HCT116 (cell line): ENCODE data around the gene YWHAG. TPM values are rescaled to one million over a fixed set of nuclear protein-coding genes. Genes with fewer than 3 reads are reported as not detected.

Source experiments
- ATAC-seq: fragments of 200-7000 bp; cut with Tn5 transposase; 2 replicates; pipeline ENCODE4 v1.9.1; 2020; ENCODE audit warnings: mild to moderate bottlenecking, moderate library complexity
- BruUV-seq: library from RNA; stranded (reverse); fragments of 400-500 nt; replicated peaks from 2 replicates; lab custom pipeline; 2021; lab: Mats Ljungman, UMichigan
- CTCF ChIA-PET: fragments of 300-600 bp; sonication (Branson Sonifier 250); formaldehyde crosslinking; loops from one replicate; lab custom pipeline; 2021; ENCODE audit warnings: antibody characterized with exemption; lab: Charles Lee
- POLR2A ChIA-PET: fragments of 300-600, 350-600 bp; sonication (Branson Sonifier 250); formaldehyde crosslinking; loops from one replicate; lab custom pipeline; 2021; ENCODE audit warnings: antibody characterized with exemption; lab: Charles Lee
- RAD21 ChIA-PET, 2 experiments: fragments of 300-600 bp; sonication (Branson Sonifier 250); formaldehyde crosslinking; loops; one replicate each; lab custom pipeline; 2023; ENCODE audit warnings: low total read pairs in 2 of 2; ENCODE audit not compliant: uncharacterized antibody in 2 of 2, unreplicated experiment in 2 of 2, low non-redundant PET in 1 of 2; lab: Charles Lee
- DNase-seq: peaks from one replicate; pipeline ENCODE4 v3.0.0-alpha.2; 2010; ENCODE audit warnings: low read depth, low spot score
- H2AFZ ChIP-seq: fragments of 200-600 bp; shearing (Covaris generic), sonication (generic); 2 replicates; pipeline ENCODE4 v1.6.1; 2017; ENCODE audit warnings: low read depth, mixed run types, mixed read lengths, antibody characterized with exemption, low read length; ENCODE audit not compliant: poor library complexity, severe bottlenecking
- H3K27ac ChIP-seq: 2 replicates; pipeline ENCODE4 v1.5.1; 2012; ENCODE audit warnings: low read depth, low read length
- H3K27me3 ChIP-seq: fragments of 200-600 bp; sonication (generic); 2 replicates; pipeline ENCODE4 v1.6.1; 2016; ENCODE audit warnings: mixed run types, low read length, mixed read lengths; ENCODE audit not compliant: insufficient read depth
- H3K36me3 ChIP-seq, 2 experiments: fragments of 200-500 bp in 1 of 2; fragments of 200-600 bp in 1 of 2; sonication (Bioruptor generic) in 1 of 2; sonication (generic) in 1 of 2; 2 replicates each; pipeline versions ENCODE4 v1.5.1 to v1.6.1; 2014 to 2016; ENCODE audit warnings: low read length in 2 of 2, inconsistent platforms in 1 of 2, mixed read lengths in 1 of 2, mixed run types in 1 of 2; ENCODE audit not compliant: insufficient read depth in 2 of 2, control insufficient read depth in 1 of 2
- H3K4me1 ChIP-seq, 2 experiments: fragments of 200-600 bp in 1 of 2; sonication (generic) in 1 of 2; 2 replicates each; pipeline versions ENCODE4 v1.5.1 to v1.6.1; 2012 to 2017; ENCODE audit warnings: low read length in 2 of 2, inconsistent platforms in 1 of 2, mild to moderate bottlenecking in 1 of 2, mixed read lengths in 1 of 2, mixed run types in 1 of 2, moderate library complexity in 1 of 2; ENCODE audit not compliant: insufficient read depth in 2 of 2, control insufficient read depth in 1 of 2
- H3K4me2 ChIP-seq: fragments of 200-600 bp; sonication (generic); 2 replicates; pipeline ENCODE4 v1.6.1; 2017; ENCODE audit warnings: mixed run types, low read length, mixed read lengths
- H3K4me3 ChIP-seq, 2 experiments: fragments of 200-600 bp in 1 of 2; sonication (generic) in 1 of 2; replicated peaks in 1 of 2; 2 replicates each; pipeline ENCODE4 v1.5.1; 2011 to 2016; ENCODE audit warnings: low read length in 2 of 2, control low read depth in 1 of 2, low read depth in 1 of 2, mild to moderate bottlenecking in 1 of 2, mixed read lengths in 1 of 2, mixed run types in 1 of 2
- H3K79me2 ChIP-seq: fragments of 200-600 bp; sonication (generic); 2 replicates; pipeline ENCODE4 v1.6.1; 2017; ENCODE audit warnings: mild to moderate bottlenecking, mixed run types, low read length, moderate library complexity, mixed read lengths; ENCODE audit not compliant: insufficient read depth
- H3K9ac ChIP-seq: fragments of 200-600 bp; sonication (generic); 2 replicates; pipeline ENCODE4 v1.6.1; 2016; ENCODE audit warnings: low read length, mixed read lengths
- H3K9me2 ChIP-seq: fragments of 200-600 bp; sonication (generic), shearing (Covaris generic); 2 replicates; pipeline ENCODE4 v1.6.1; 2017; ENCODE audit warnings: mixed run types, mild to moderate bottlenecking, moderate library complexity; ENCODE audit not compliant: insufficient read depth
- H3K9me3 ChIP-seq, 2 experiments: fragments of 200-500 bp in 1 of 2; fragments of 200-600 bp in 1 of 2; sonication (Bioruptor generic) in 1 of 2; sonication (generic) in 1 of 2; 2 replicates each; pipeline ENCODE4 v1.6.1; 2014 to 2017; ENCODE audit warnings: low read length in 2 of 2, mixed read lengths in 2 of 2, inconsistent platforms in 1 of 2, low read depth in 1 of 2, mild to moderate bottlenecking in 1 of 2, mixed run types in 1 of 2, moderate library complexity in 1 of 2; ENCODE audit not compliant: control insufficient read depth in 1 of 2, insufficient read depth in 1 of 2
- H4K20me1 ChIP-seq: fragments of 200-600 bp; sonication (generic), shearing (Covaris generic); 2 replicates; pipeline ENCODE4 v1.6.1; 2017; ENCODE audit warnings: mixed run types, mild to moderate bottlenecking, moderate library complexity; ENCODE audit not compliant: insufficient read depth
- ATF3 ChIP-seq: IDR thresholded peaks from 2 replicates; pipeline ENCODE4 v1.6.1; 2012
- CBX3 ChIP-seq: IDR thresholded peaks from 2 replicates; pipeline ENCODE4 v1.6.1; 2012; ENCODE audit warnings: low read depth
- ELF1 ChIP-seq: IDR thresholded peaks from 2 replicates; pipeline ENCODE4 v1.6.1; 2012; ENCODE audit warnings: low read depth, borderline replicate concordance
- EZH2 ChIP-seq: fragments of 200-600 bp; sonication (generic); IDR thresholded peaks from 2 replicates; pipeline ENCODE4 v1.6.1; 2017; ENCODE audit warnings: antibody characterized with exemption, mixed run types
- EZH2phosphoT487 ChIP-seq: fragments of 200-600 bp; IDR thresholded peaks from 2 replicates; pipeline ENCODE4 v1.6.1; 2018; ENCODE audit warnings: antibody characterized with exemption, borderline replicate concordance
- POLR2AphosphoS5 ChIP-seq: IDR thresholded peaks from 2 replicates; pipeline ENCODE4 v1.6.1; 2011; ENCODE audit warnings: mild to moderate bottlenecking, low read depth, low read length, moderate library complexity
- RAD21 ChIP-seq: IDR thresholded peaks from 2 replicates; pipeline ENCODE4 v1.6.1; 2012; ENCODE audit warnings: low read depth, mild to moderate bottlenecking
- SRF ChIP-seq: IDR thresholded peaks from 2 replicates; pipeline ENCODE4 v1.6.1; 2012; ENCODE audit warnings: low read depth
- ZBTB33 ChIP-seq: IDR thresholded peaks from 2 replicates; pipeline ENCODE4 v1.6.1; 2011; ENCODE audit warnings: mild to moderate bottlenecking, low read length, moderate library complexity; ENCODE audit not compliant: insufficient replicate concordance; ENCODE audit errors: extremely low read depth
- ZNF274 ChIP-seq: fragments of 200-500 bp; sonication (Bioruptor generic); IDR thresholded peaks from 2 replicates; pipeline ENCODE4 v1.6.1; 2014; ENCODE audit warnings: mild to moderate bottlenecking, low read depth, low read length, inconsistent platforms
- intact Hi-C: fragments of 100-400 bp; cut with micrococcal nuclease; formaldehyde crosslinking; loops from 2 replicates; pipeline ENCODE4 v1.10.0; 2022
- total RNA-seq: library from RNA; stranded (reverse); gene quantifications from one replicate; pipeline ENCODE4 v1.2.1, GENCODE V29; 2021; ENCODE audit not compliant: unreplicated experiment

Gene YWHAG
- total RNA-seq, 1 experiment from 2014 or later: 170 TPM

- Histone ChIP-seq H3K27ac (no peak overlapping the region), H3K79me2 (peaks cover 5% of the 10 kb centered on the region; the same call in 1 of the 2 replicates), H3K9me2 (no peaks in the 10 kb centered on the region), H3K4me1 (peaks cover 31 to 44% of the 10 kb centered on the region in 2 experiments), H3K4me2 (no peak overlapping the region), H3K9me3 (no peaks in the 10 kb centered on the region), H2AFZ (no peak overlapping the region), H3K4me3 (no peak overlapping the region), H3K36me3 (peaks cover 8 to 10% of the 10 kb centered on the region in 2 experiments; a peak in 3 of 4 replicates), H3K27me3 (no peaks in the 10 kb centered on the region), H3K9ac (no peak overlapping the region), H4K20me1 (no peaks in the 10 kb centered on the region)
- ATAC-seq (no peak), DNase-seq (no peak)
- TF ChIP-seq ZNF274 (no peak), EZH2phosphoT487 (no peak), CBX3 (no peak)
- intact Hi-C loops: no loop called here
- ChIA-PET POLR2A (no interaction called here), RAD21 (no interaction called here), CTCF (no interaction called here)
- BruUV-seq: no TSS peak
These were observed 71.9 kb downstream of the YWHAG start for GRCh38 chr7:76286842-76287403.

GRCh38 chr7:76285604-76286374, 73.0 kb downstream of the YWHAG start:
- Histone ChIP-seq H2AFZ (no peak overlapping the region), H4K20me1 (no peaks in the 10 kb centered on the region), H3K4me1 (peaks cover 28 to 42% of the 10 kb centered on the region in 2 experiments), H3K9ac (no peak overlapping the region), H3K36me3 (peaks cover 8 to 10% of the 10 kb centered on the region in 2 experiments; a peak in 3 of 4 replicates), H3K27ac (no peak overlapping the region), H3K27me3 (no peaks in the 10 kb centered on the region), H3K4me3 (no peak overlapping the region), H3K9me3 (no peaks in the 10 kb centered on the region), H3K79me2 (peaks cover 5% of the 10 kb centered on the region; the same call in 1 of the 2 replicates), H3K4me2 (no peak overlapping the region), H3K9me2 (no peaks in the 10 kb centered on the region)
- no TSS peak for BruUV-seq
- intact Hi-C loops: no loop called here
- TF ChIP-seq EZH2phosphoT487 (no peak), POLR2AphosphoS5 (no peak), RAD21 (no peak), ATF3 (no peak), ZNF274 (no peak), ELF1 (no peak), SRF (no peak), ZBTB33 (no peak), EZH2 (no peak)
- ChIA-PET CTCF (no interaction called here), POLR2A (no interaction called here), RAD21 (no interaction called here)
- no peak for DNase-seq
- no peak for ATAC-seq
